ENCODE data around the gene ADGRG6. TPM values are rescaled to one million over a fixed set of nuclear protein-coding genes. Genes with fewer than 3 reads are reported as not detected.

Gene ADGRG6
- total RNA-seq, 1 experiment from 2014 or later = 259 TPM

- H3K27me3 ChIP-seq (ENCODE audit: control insufficient read depth, insufficient read depth, low read length) = no peaks in the 10 kb centered on the region
- H3K27ac ChIP-seq (ENCODE audit: low read length) = no peak overlapping the region
- POLR2A ChIA-PET = no interaction called here
- DNase-seq (ENCODE audit: low read depth, low spot score) = no peak
- TF ChIP-seq POLR2AphosphoS5 (IDR thresholded peaks at IDR 0.05; ENCODE audit: low read depth, low read length) (no peak), SIN3A (IDR thresholded peaks at IDR 0.05; ENCODE audit: borderline replicate concordance, insufficient read depth, low read depth, low read length) (no peak), TCF7L2 (IDR thresholded peaks at IDR 0.05; ENCODE audit: low read depth, low read length) (no peak), CTCF (IDR thresholded peaks at IDR 0.05) (no peak)
- TF ChIP-seq, protein P1, sequence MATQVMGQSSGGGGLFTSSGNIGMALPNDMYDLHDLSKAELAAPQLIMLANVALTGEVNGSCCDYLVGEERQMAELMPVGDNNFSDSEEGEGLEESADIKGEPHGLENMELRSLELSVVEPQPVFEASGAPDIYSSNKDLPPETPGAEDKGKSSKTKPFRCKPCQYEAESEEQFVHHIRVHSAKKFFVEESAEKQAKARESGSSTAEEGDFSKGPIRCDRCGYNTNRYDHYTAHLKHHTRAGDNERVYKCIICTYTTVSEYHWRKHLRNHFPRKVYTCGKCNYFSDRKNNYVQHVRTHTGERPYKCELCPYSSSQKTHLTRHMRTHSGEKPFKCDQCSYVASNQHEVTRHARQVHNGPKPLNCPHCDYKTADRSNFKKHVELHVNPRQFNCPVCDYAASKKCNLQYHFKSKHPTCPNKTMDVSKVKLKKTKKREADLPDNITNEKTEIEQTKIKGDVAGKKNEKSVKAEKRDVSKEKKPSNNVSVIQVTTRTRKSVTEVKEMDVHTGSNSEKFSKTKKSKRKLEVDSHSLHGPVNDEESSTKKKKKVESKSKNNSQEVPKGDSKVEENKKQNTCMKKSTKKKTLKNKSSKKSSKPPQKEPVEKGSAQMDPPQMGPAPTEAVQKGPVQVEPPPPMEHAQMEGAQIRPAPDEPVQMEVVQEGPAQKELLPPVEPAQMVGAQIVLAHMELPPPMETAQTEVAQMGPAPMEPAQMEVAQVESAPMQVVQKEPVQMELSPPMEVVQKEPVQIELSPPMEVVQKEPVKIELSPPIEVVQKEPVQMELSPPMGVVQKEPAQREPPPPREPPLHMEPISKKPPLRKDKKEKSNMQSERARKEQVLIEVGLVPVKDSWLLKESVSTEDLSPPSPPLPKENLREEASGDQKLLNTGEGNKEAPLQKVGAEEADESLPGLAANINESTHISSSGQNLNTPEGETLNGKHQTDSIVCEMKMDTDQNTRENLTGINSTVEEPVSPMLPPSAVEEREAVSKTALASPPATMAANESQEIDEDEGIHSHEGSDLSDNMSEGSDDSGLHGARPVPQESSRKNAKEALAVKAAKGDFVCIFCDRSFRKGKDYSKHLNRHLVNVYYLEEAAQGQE (IDR thresholded peaks at IDR 0.05; ENCODE audit: insufficient read depth in 1 of 2, low read depth in 2 of 2, low read length in 1 of 2) = no peak
- CTCF ChIA-PET = no interaction called here
- no peaks in the 10 kb centered on the region for H3K36me3 ChIP-seq (ENCODE audit: control insufficient read depth, insufficient read depth, low read length)
- no peak for ATAC-seq
- peaks cover 3% of the 10 kb centered on the region; the same call in 1 of the 2 replicates for H3K4me1 ChIP-seq (ENCODE audit: control insufficient read depth, insufficient read depth, low read length)
- BruUV-seq (replicated peaks) = no TSS peak
- in situ Hi-C loops (cut with HindIII; ENCODE audit: low pct_unique_long_range_greater_than_20kb, low sequenced_read_pairs) = no loop called here
- H3K9me3 ChIP-seq (ENCODE audit: control insufficient read depth, insufficient read depth, low read depth, low read length) = no peaks in the 10 kb centered on the region
- H3K4me3 ChIP-seq (ENCODE audit: low read depth in 2 of 2, low read length in 2 of 2) = no peak overlapping the region
- intact Hi-C loops (cut with micrococcal nuclease; ENCODE audit: unreplicated experiment) = loop anchor here (10.0 kb wide), 2 partner anchors 224 to 954 kb away; no protein-coding TSS in a partner anchor
Observed at GRCh38 chr6:142470421-142470820, 168.6 kb downstream of the ADGRG6 start.

- ATAC-seq (peak; percentile 97), DNase-seq (ENCODE audit: low read depth, low spot score) (peak; percentile 54)
- H3K36me3 ChIP-seq (ENCODE audit: control insufficient read depth, insufficient read depth, low read length) = no peaks in the 10 kb centered on the region
- intact Hi-C loops (cut with micrococcal nuclease; ENCODE audit: unreplicated experiment) (loop anchor here (10.0 kb wide), 2 partner anchors 220 to 950 kb away; no protein-coding TSS in a partner anchor), in situ Hi-C loops (cut with HindIII; ENCODE audit: low pct_unique_long_range_greater_than_20kb, low sequenced_read_pairs) (no loop called here)
- H3K4me3 ChIP-seq (ENCODE audit: low read depth in 2 of 2, low read length in 2 of 2) = no peak overlapping the region
- CTCF ChIA-PET = interaction anchor here (0.6 to 1.2 kb wide), 14 partner anchors 15 to 1470 kb away, joined by 3 to 10 read pairs (median 3); no protein-coding TSS in a partner anchor
- no peaks in the 10 kb centered on the region for H3K9me3 ChIP-seq (ENCODE audit: control insufficient read depth, insufficient read depth, low read depth, low read length)
- H3K4me1 ChIP-seq (ENCODE audit: control insufficient read depth, insufficient read depth, low read length) = peaks cover 3% of the 10 kb centered on the region; the same call in 1 of the 2 replicates
- no peak overlapping the region for H3K27ac ChIP-seq (ENCODE audit: low read length)
- POLR2A ChIA-PET = no interaction called here
- TF ChIP-seq TCF7L2 (IDR thresholded peaks at IDR 0.05; ENCODE audit: low read depth, low read length) (no peak), SIN3A (IDR thresholded peaks at IDR 0.05; ENCODE audit: borderline replicate concordance, insufficient read depth, low read depth, low read length) (no peak), CTCF (IDR thresholded peaks at IDR 0.05) (peak; percentile 82)
- H3K27me3 ChIP-seq (ENCODE audit: control insufficient read depth, insufficient read depth, low read length) = no peaks in the 10 kb centered on the region
- no TSS peak for BruUV-seq (replicated peaks)
Observed at GRCh38 chr6:142474531-142475289, 172.9 kb downstream of the ADGRG6 start.
